Epithelial cell of proximal tubule (primary cell): ENCODE measurements around the gene SYF2. TPM values are rescaled to one million over a fixed set of nuclear protein-coding genes. Genes with fewer than 3 reads are reported as not detected.

Source experiments
- DNase-seq: peaks from one replicate; pipeline ENCODE4 v3.0.0-alpha.2; 2011; ENCODE audit warnings: low read depth
- H3K4me3 ChIP-seq: 2 replicates; pipeline ENCODE4 v1.5.1; 2011; ENCODE audit warnings: low read depth, mild to moderate bottlenecking, low read length
- CTCF ChIP-seq: conservative IDR thresholded peaks from 2 replicates; pipeline ENCODE4 v1.5.1; 2012; ENCODE audit warnings: low read depth, mild to moderate bottlenecking, low read length
- total RNA-seq: library from RNA; depleted of rRNA; stranded (reverse); fragments of >200 nt; gene quantifications from 2 replicates; pipeline ENCODE4 v1.2.3, GENCODE V29; 2015

The SYF2 gene
- total RNA-seq, 1 donor from 2014 or later, result 48.4 TPM

- peak overlapping the region; percentile 98 for H3K4me3 ChIP-seq
- no peak for TF ChIP-seq CTCF
- no peak for DNase-seq
Observed at GRCh38 chr1:25232866-25233784, 823 bp upstream of the SYF2 start.

GRCh38 chr1:25223471-25223870 lies 8.8 kb downstream of the SYF2 start:
- no peak overlapping the region for H3K4me3 ChIP-seq
- DNase-seq, result no peak
- TF ChIP-seq CTCF, result no peak

DNA sequence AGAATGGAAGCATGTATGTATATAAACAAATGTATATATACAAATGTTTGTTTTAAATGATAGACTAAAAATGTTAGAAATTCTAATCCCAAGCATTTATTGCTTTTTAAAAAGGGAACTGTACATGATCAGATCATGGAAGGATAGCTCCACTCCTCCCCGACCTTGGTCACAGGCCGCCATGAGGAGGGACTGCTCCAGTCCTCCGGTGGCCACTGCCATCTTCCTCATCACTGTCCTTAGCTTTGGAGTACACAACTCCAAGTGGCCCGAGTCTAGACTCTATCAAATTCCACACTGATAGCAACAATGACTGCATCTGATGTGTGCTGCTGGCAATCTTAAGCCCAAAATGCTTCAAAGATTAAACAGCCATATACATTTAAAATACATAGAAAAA lies 9.7 kb downstream of the SYF2 start:
- H3K4me3 ChIP-seq, result no peak overlapping the region
- DNase-seq, result no peak
- TF ChIP-seq CTCF, result no peak

DNA sequence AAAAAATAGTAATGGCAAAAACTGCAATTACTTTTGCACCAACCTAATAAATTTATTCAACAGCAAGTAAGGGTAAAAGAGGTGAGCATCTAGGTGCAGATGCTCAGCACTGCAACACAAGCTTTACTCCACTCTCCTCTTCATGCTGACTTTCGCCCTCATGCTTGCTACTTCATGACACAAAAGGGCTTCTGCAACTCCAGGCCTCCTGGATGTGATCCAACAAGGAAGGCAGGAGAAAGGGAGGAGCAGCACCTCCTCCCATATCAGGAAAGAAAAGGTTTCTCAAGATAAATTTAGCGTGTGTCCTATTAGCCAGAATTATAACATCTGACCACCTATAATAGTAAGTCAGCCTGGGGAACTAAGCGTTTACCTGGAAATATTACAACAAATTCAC lies 11.6 kb downstream of the SYF2 start:
- H3K4me3 ChIP-seq, result no peak overlapping the region
- no peak for DNase-seq
- TF ChIP-seq CTCF, result no peak

GRCh38 chr1:25219661-25220251 lies 12.5 kb downstream of the SYF2 start:
- no peak for TF ChIP-seq CTCF
- H3K4me3 ChIP-seq, result no peak overlapping the region
- DNase-seq, result no peak

DNA sequence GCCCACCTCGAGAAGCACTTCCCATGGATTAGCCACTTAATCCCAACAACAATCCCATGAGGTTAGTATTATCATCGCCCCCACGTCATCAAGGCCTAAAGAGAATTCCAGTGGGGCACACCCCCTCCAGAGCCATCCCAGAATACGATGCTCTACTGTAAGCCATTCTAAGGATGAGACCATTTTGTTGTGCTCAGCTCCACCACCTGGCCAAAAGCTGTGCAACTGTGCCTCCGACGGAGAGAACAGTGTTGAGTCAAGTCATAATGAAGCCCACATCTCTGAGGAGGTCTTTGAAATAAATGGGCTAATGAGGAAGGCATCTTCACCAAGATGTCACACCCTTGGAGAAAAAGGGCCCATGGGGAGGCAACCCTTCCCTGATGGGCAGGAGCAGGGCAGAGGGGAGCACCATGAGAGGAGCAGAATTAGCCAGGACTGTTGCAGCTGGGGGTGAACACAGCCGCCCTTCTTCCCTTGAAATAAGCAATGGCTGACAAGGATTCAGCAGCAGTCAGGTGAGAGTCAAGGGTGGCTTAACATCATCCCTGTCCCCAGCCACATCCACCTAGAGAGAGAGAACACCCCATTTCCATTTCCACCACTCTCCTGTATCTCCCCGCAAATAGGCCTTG lies 14.6 kb downstream of the SYF2 start:
- DNase-seq, result no peak
- H3K4me3 ChIP-seq, result no peak overlapping the region
- no peak for TF ChIP-seq CTCF
